ENCODE data around the gene CAPS.

DNA sequence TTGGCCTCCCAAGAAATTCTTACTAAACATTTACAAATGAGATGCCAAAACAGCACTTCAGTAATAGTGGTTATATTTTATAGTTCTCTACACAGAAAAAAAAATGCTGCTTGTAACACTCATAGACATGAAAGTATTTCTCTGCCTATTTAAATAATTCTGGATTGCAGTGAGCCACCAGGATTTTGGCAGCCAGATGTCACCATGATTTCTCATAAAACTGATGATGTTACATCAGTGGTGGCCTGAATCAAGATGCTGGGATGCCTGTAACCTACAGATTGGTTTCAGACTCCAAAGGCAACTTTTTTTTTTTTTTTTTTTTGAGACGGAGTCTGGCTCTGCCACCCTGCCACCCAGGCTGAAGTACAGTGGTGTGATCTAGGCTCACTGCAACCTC is 2.7 kb upstream of the CAPS start:
- TF ChIP-seq ESRRA (CRISPR knock-in tag; IDR thresholded peaks at IDR 0.05; ENCODE audit: borderline replicate concordance) (no peak), CREM (CRISPR knock-in tag; IDR thresholded peaks at IDR 0.05) (no peak), NR2C2 (CRISPR knock-in tag; IDR thresholded peaks at IDR 0.05) (no peak), CREB1 (CRISPR knock-in tag; IDR thresholded peaks at IDR 0.05) (no peak), NFE2L1 (CRISPR knock-in tag; IDR thresholded peaks at IDR 0.05) (no peak), GABPB1 (CRISPR knock-in tag; IDR thresholded peaks at IDR 0.05) (no peak), JUN (CRISPR knock-in tag; IDR thresholded peaks at IDR 0.05) (no peak)
- TF ChIP-seq, protein P1, sequence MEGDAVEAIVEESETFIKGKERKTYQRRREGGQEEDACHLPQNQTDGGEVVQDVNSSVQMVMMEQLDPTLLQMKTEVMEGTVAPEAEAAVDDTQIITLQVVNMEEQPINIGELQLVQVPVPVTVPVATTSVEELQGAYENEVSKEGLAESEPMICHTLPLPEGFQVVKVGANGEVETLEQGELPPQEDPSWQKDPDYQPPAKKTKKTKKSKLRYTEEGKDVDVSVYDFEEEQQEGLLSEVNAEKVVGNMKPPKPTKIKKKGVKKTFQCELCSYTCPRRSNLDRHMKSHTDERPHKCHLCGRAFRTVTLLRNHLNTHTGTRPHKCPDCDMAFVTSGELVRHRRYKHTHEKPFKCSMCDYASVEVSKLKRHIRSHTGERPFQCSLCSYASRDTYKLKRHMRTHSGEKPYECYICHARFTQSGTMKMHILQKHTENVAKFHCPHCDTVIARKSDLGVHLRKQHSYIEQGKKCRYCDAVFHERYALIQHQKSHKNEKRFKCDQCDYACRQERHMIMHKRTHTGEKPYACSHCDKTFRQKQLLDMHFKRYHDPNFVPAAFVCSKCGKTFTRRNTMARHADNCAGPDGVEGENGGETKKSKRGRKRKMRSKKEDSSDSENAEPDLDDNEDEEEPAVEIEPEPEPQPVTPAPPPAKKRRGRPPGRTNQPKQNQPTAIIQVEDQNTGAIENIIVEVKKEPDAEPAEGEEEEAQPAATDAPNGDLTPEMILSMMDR (IDR thresholded peaks at IDR 0.05) = no peak
- TF ChIP-seq, protein P2, sequence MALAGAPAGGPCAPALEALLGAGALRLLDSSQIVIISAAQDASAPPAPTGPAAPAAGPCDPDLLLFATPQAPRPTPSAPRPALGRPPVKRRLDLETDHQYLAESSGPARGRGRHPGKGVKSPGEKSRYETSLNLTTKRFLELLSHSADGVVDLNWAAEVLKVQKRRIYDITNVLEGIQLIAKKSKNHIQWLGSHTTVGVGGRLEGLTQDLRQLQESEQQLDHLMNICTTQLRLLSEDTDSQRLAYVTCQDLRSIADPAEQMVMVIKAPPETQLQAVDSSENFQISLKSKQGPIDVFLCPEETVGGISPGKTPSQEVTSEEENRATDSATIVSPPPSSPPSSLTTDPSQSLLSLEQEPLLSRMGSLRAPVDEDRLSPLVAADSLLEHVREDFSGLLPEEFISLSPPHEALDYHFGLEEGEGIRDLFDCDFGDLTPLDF (CRISPR knock-in tag; IDR thresholded peaks at IDR 0.05) = no peak
- TF ChIP-seq, protein P3, sequence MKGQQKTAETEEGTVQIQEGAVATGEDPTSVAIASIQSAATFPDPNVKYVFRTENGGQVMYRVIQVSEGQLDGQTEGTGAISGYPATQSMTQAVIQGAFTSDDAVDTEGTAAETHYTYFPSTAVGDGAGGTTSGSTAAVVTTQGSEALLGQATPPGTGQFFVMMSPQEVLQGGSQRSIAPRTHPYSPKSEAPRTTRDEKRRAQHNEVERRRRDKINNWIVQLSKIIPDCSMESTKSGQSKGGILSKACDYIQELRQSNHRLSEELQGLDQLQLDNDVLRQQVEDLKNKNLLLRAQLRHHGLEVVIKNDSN (CRISPR knock-in tag; IDR thresholded peaks at IDR 0.05) = no peak
- TF ChIP-seq, protein P4, sequence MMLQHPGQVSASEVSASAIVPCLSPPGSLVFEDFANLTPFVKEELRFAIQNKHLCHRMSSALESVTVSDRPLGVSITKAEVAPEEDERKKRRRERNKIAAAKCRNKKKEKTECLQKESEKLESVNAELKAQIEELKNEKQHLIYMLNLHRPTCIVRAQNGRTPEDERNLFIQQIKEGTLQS (CRISPR knock-in tag; conservative IDR thresholded peaks at IDR 0.05) = no peak
